Common myeloid progenitor, CD34-positive (primary cell): ENCODE data around the gene LAMTOR5.

Source experiments
- CTCF ChIA-PET: fragments of 350-600 bp; sonication (Branson Sonifier 250); formaldehyde crosslinking; loops from one replicate; lab custom pipeline; 2021; ENCODE audit warnings: antibody characterized with exemption; lab: Charles Lee
- POLR2A ChIA-PET: fragments of 350-600 bp; sonication (Branson Sonifier 250); formaldehyde crosslinking; loops from one replicate; lab custom pipeline; 2021; ENCODE audit warnings: antibody characterized with exemption; lab: Charles Lee
- DNase-seq, 3 donors: peaks; one replicate each; pipeline versions ENCODE4 v3.0.0 to v3.0.0-alpha.2; 2013
- H3K27ac ChIP-seq, 2 experiments: 1 replicate in 1 of 2; 2 replicates in 1 of 2; pipeline ENCODE4 v1.7.0; 2013; ENCODE audit warnings: inconsistent platforms in 2 of 2, low read length in 2 of 2, mild to moderate bottlenecking in 2 of 2, low read depth in 1 of 2, moderate library complexity in 1 of 2; ENCODE audit not compliant: severe bottlenecking in 2 of 2, insufficient read depth in 1 of 2, poor library complexity in 1 of 2
- H3K27me3 ChIP-seq, 5 experiments: replicated peaks in 2 of 5; 1 replicate in 3 of 5; 2 replicates in 2 of 5; pipeline versions ENCODE4 v1.6.1 to v1.7.0; 2013; ENCODE audit warnings: low read length in 4 of 5, mild to moderate bottlenecking in 2 of 5, moderate library complexity in 2 of 5, inconsistent platforms in 1 of 5; ENCODE audit not compliant: insufficient read depth in 5 of 5, control insufficient read depth in 4 of 5
- H3K36me3 ChIP-seq, 4 experiments: 1 replicate in 2 of 4; 2 replicates in 2 of 4; pipeline versions ENCODE4 v1.6.1 to v1.7.0; 2013; ENCODE audit warnings: low read length in 3 of 4, control low read depth in 1 of 4, mild to moderate bottlenecking in 1 of 4; ENCODE audit not compliant: control insufficient read depth in 4 of 4, insufficient read depth in 4 of 4
- H3K4me1 ChIP-seq, 4 experiments: 1 replicate in 3 of 4; 2 replicates in 1 of 4; pipeline versions ENCODE4 v1.6.1 to v1.7.1; 2013; ENCODE audit warnings: low read length in 3 of 4, mild to moderate bottlenecking in 3 of 4, control low read depth in 1 of 4, inconsistent platforms in 1 of 4, moderate library complexity in 1 of 4; ENCODE audit not compliant: control insufficient read depth in 4 of 4, insufficient read depth in 4 of 4; ENCODE audit errors: control extremely low read depth in 1 of 4
- H3K4me3 ChIP-seq, 7 experiments: 1 replicate in 4 of 7; 2 replicates in 3 of 7; pipeline versions ENCODE4 v1.5.1 to v1.7.0; 2013; ENCODE audit warnings: mild to moderate bottlenecking in 7 of 7, low read length in 6 of 7, moderate library complexity in 6 of 7, inconsistent platforms in 2 of 7, low read depth in 2 of 7, control low read depth in 1 of 7; ENCODE audit not compliant: insufficient read depth in 4 of 7, control insufficient read depth in 1 of 7; ENCODE audit errors: extremely low read depth in 1 of 7
- H3K9me3 ChIP-seq, 5 experiments: 1 replicate in 4 of 5; 2 replicates in 1 of 5; pipeline versions ENCODE4 v1.6.1 to v1.7.1; 2013; ENCODE audit warnings: low read length in 4 of 5, mild to moderate bottlenecking in 2 of 5, inconsistent platforms in 1 of 5, low read depth in 1 of 5, moderate library complexity in 1 of 5; ENCODE audit not compliant: control insufficient read depth in 4 of 5, insufficient read depth in 2 of 5; ENCODE audit errors: control extremely low read depth in 1 of 5
- WGBS: methylation state at CpG from one replicate; pipeline ENCODE4 v1.1.5; 2013; ENCODE audit not compliant: insufficient coverage; 5-methylcytosine and 5-hydroxymethylcytosine counted together

LAMTOR5 gene

GRCh38 chr1:110450929-110451328, 43.4 kb upstream of the LAMTOR5 start, which contains the start of gene PROK1:
PROK1 (plus strand) TSS chr1:110451149; CDS start chr1:110451217, 68 bp downstream.
- no peak within 1 kb of the TSS for H3K4me3 ChIP-seq
- H3K4me1 ChIP-seq = no peaks in the 10 kb centered on the region
- POLR2A ChIA-PET = no interaction called here
- H3K9me3 ChIP-seq = no peaks in the 10 kb centered on the region
- CTCF ChIA-PET = interaction anchor here (1.4 to 21.0 kb wide), 4 partner anchors 9 to 45 kb away, joined by 4 to 494 read pairs (median 6); partner anchors contain the start of gene LAMTOR5
- no peaks in the 10 kb centered on the region for H3K36me3 ChIP-seq
- WGBS = over 99% methylated on average over 7 of the region's 8 CpGs
- no peak within 1 kb of the TSS for H3K27ac ChIP-seq
- H3K27me3 ChIP-seq = peaks cover 0 to 2% (median 0%) of the 10 kb centered on the region in 5 experiments
- no peak for DNase-seq

GRCh38 chr1:110449661-110450651, 42.5 kb upstream of the LAMTOR5 start:
- H3K9me3 ChIP-seq = no peaks in the 10 kb centered on the region
- DNase-seq = peak in 1 of 3 donors; percentile 36
- POLR2A ChIA-PET = no interaction called here
- no peaks in the 10 kb centered on the region for H3K4me1 ChIP-seq
- WGBS = 85% methylated on average over 8 of the region's 12 CpGs
- CTCF ChIA-PET = interaction anchor here (1.2 to 21.0 kb wide), 3 partner anchors 10 to 33 kb away, joined by 4 to 494 read pairs (median 4); partner anchors contain the start of gene LAMTOR5
- no peak overlapping the region for H3K27ac ChIP-seq
- no peaks in the 10 kb centered on the region for H3K36me3 ChIP-seq
- H3K4me3 ChIP-seq = no peak overlapping the region
- peaks cover 0 to 2% (median 0%) of the 10 kb centered on the region in 5 experiments for H3K27me3 ChIP-seq

GRCh38 chr1:110444561-110444960, 37.1 kb upstream of the LAMTOR5 start:
- ChIA-PET POLR2A (interaction anchor here (0.8 kb wide), 1 partner anchor 15 kb away, joined by 3 read pairs; no protein-coding TSS in a partner anchor), CTCF (interaction anchor here (0.9 to 1.3 kb wide), 3 partner anchors 16 to 32 kb away, joined by 4 read pairs; no protein-coding TSS in a partner anchor)
- peaks cover 0 to 1% (median 0%) of the 10 kb centered on the region in 4 experiments for H3K4me1 ChIP-seq
- no peaks in the 10 kb centered on the region for H3K9me3 ChIP-seq
- no peak overlapping the region for H3K4me3 ChIP-seq
- no peaks in the 10 kb centered on the region for H3K36me3 ChIP-seq
- WGBS = 79% methylated on average over 8 of the region's 8 CpGs
- H3K27ac ChIP-seq = no peak overlapping the region
- peak in 1 of 3 donors; percentile 16 for DNase-seq
- H3K27me3 ChIP-seq = peaks cover 0 to 2% (median 0%) of the 10 kb centered on the region in 5 experiments

- Histone ChIP-seq H3K27ac (no peak overlapping the region), H3K4me3 (no peak overlapping the region), H3K27me3 (peaks cover 0 to 2% (median 0%) of the 10 kb centered on the region in 5 experiments), H3K36me3 (no peaks in the 10 kb centered on the region), H3K9me3 (no peaks in the 10 kb centered on the region), H3K4me1 (peaks cover 0 to 12% (median 3%) of the 10 kb centered on the region in 4 experiments)
- POLR2A ChIA-PET = no interaction called here
- no peak for DNase-seq
- WGBS = 91% methylated on average over 6 of the region's 8 CpGs
- CTCF ChIA-PET = interaction anchor here (1.0 to 3.5 kb wide), 6 partner anchors 17 to 239 kb away, joined by 3 to 8 read pairs (median 4); no protein-coding TSS in a partner anchor
These were observed 36.0 kb upstream of the LAMTOR5 start for GRCh38 chr1:110443451-110443850.

GRCh38 chr1:110441888-110442287, 34.4 kb upstream of the LAMTOR5 start:
- POLR2A ChIA-PET = no interaction called here
- DNase-seq = no peak

GRCh38 chr1:110440877-110441276, 33.4 kb upstream of the LAMTOR5 start:
- ChIA-PET POLR2A (no interaction called here), CTCF (interaction anchor here (2.0 to 7.2 kb wide), 3 partner anchors 20 to 55 kb away, joined by 8 to 48 read pairs (median 12); no protein-coding TSS in a partner anchor)
- H3K4me1 ChIP-seq = peaks cover 0 to 23% (median 5%) of the 10 kb centered on the region in 4 experiments
- H3K27ac ChIP-seq = no peak overlapping the region
- WGBS = 100% methylated on average over 3 of the region's 3 CpGs
- H3K36me3 ChIP-seq = no peaks in the 10 kb centered on the region
- no peak overlapping the region for H3K4me3 ChIP-seq
- H3K9me3 ChIP-seq = no peaks in the 10 kb centered on the region
- no peak for DNase-seq
- no peaks in the 10 kb centered on the region for H3K27me3 ChIP-seq

More at GRCh38 chr1:110441888-110442287, 34.4 kb upstream of the LAMTOR5 start:
- Histone ChIP-seq H3K4me1 (peaks cover 0 to 23% (median 5%) of the 10 kb centered on the region in 4 experiments), H3K4me3 (no peak overlapping the region), H3K36me3 (no peaks in the 10 kb centered on the region), H3K9me3 (no peaks in the 10 kb centered on the region), H3K27ac (no peak overlapping the region), H3K27me3 (no peaks in the 10 kb centered on the region)
- CTCF ChIA-PET = interaction anchor here (0.7 to 7.2 kb wide), 7 partner anchors 17 to 234 kb away, joined by 3 to 48 read pairs (median 5); no protein-coding TSS in a partner anchor
